Spinal cord (tissue), 10 donors: ENCODE data around the gene LRRC4C. TPM values are rescaled to one million over a fixed set of nuclear protein-coding genes. Genes with fewer than 3 reads are reported as not detected.
A peak's percentile ranks its signal among the peaks of the same experiment; 100 is the strongest.

Experiments
- DNase-seq, 6 donors: peaks; one replicate each; pipeline versions ENCODE4 v3.0.0 to v3.0.0-alpha.2; 2013 to 2015; ENCODE audit warnings: low spot score in 6 of 6, low read depth in 4 of 6
- H3K27ac ChIP-seq: one replicate; pipeline ENCODE4 v1.5.1; 2013; ENCODE audit warnings: low read depth, low read length, control low read depth
- H3K27me3 ChIP-seq: one replicate; pipeline ENCODE4 v1.6.1; 2013; ENCODE audit warnings: low read length; ENCODE audit not compliant: control insufficient read depth, insufficient read depth
- H3K36me3 ChIP-seq: one replicate; pipeline ENCODE4 v1.6.1; 2013; ENCODE audit warnings: low read length; ENCODE audit not compliant: control insufficient read depth, insufficient read depth
- H3K4me1 ChIP-seq: one replicate; pipeline ENCODE4 v1.6.1; 2013; ENCODE audit warnings: low read length; ENCODE audit not compliant: control insufficient read depth, insufficient read depth
- H3K4me3 ChIP-seq: one replicate; pipeline ENCODE4 v1.5.1; 2013; ENCODE audit warnings: low read depth, low read length, control low read depth
- H3K9me3 ChIP-seq: one replicate; pipeline ENCODE4 v1.6.1; 2013; ENCODE audit warnings: low read length; ENCODE audit not compliant: control insufficient read depth, insufficient read depth
- WGBS: methylation state at CpG from one replicate; pipeline ENCODE4 v1.1.5; 2013; ENCODE audit warnings: missing lambda C conversion rate; ENCODE audit not compliant: insufficient coverage; 5-methylcytosine and 5-hydroxymethylcytosine counted together
- polyA plus RNA-seq, 2 donors: library from polyadenylated mRNA; unstranded; fragments of 120-200 nt; gene quantifications; one replicate each; pipeline ENCODE4 v1.2.1, GENCODE V29; 2013; ENCODE audit not compliant: insufficient read length in 2 of 2
- total RNA-seq, 2 donors: library from RNA; depleted of rRNA in 1 of 2; stranded (reverse); fragments of 120-200 nt in 1 of 2; fragments of >200 nt in 1 of 2; gene quantifications; one replicate each; pipeline versions ENCODE4 v1.2.3 to v1.2.4, GENCODE V29; 2013 to 2014
- donor health status: healthy.

LRRC4C gene
- total and polyA plus RNA-seq, 4 donors: 25.6 to 54.9 (median 39.0) TPM

DNA sequence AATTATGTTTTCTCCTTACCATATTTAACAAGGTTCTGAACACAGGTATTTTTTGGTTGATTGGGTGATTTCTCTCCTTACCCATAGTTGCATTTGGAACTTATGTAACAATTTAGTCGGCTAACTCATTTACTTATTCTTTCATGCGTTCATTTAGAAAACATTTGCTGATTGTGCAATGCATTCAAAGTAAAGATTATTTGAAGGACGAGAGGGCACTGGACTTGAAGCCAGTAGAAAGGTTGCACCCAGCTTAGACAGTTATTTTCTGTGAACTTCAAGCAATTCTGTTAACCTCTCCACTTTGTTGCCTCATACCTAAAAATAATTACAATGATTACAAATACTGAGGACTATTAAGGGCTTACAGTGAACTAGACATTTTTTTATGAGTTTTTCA, 769.6 kb downstream of the LRRC4C start:
- WGBS: no CpG with 5 or more reads among the region's 3 CpGs
- Histone ChIP-seq H3K27me3 (no peaks in the 10 kb centered on the region), H3K4me3 (no peak overlapping the region), H3K36me3 (no peaks in the 10 kb centered on the region), H3K27ac (no peak overlapping the region), H3K9me3 (no peaks in the 10 kb centered on the region), H3K4me1 (no peaks in the 10 kb centered on the region)
- no peak for DNase-seq

DNA sequence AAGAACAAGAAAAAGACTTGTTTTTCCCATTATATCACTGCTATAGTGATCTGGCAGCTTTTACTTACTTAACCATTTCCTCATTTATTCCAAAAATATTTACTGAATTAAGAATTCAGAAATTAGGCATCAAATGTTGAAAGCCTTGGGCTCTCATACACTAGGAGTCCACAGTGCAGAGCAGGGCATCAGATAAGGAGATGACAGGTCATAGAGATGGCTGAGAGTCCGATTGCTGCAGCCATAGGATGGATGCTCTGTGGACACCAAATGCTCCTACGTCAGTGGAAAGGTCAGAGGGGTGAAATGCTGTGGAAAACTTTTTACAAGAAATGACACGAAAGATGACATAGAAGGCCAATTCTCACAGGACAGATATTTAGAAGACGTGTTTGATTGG, 771.1 kb downstream of the LRRC4C start:
- WGBS: 62% methylated on average over 3 of the region's 4 CpGs

DNA sequence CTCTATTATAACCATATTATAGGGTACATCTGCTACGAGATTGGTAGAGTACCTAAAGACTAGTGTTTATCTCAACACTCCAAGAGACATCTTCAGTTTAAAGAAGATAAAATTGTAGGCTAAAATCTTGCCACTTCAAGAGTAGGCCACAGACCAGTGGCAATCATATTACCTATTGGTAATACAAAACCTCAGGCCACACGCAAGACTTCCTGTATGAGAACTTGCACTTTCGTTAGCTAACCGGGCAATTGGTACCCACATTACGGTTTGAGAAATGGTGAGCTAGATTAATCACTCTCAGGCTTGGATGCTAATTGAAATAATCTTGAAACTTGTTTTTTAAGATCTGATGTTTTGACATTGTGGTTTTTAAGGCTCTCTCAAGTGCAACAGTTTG, 772.7 kb downstream of the LRRC4C start:
- H3K4me1 ChIP-seq: no peaks in the 10 kb centered on the region
- no peak overlapping the region for H3K27ac ChIP-seq
- H3K9me3 ChIP-seq: peaks cover 3% of the 10 kb centered on the region
- H3K4me3 ChIP-seq: no peak overlapping the region
- H3K36me3 ChIP-seq: no peaks in the 10 kb centered on the region
- H3K27me3 ChIP-seq: no peaks in the 10 kb centered on the region
- no peak for DNase-seq
- WGBS: 100% methylated on average over 2 of the region's 5 CpGs

More for the DNA sequence above, 771.1 kb downstream of the LRRC4C start:
- Histone ChIP-seq H3K9me3 (peaks cover 3% of the 10 kb centered on the region), H3K36me3 (no peaks in the 10 kb centered on the region), H3K27ac (no peak overlapping the region), H3K27me3 (no peaks in the 10 kb centered on the region), H3K4me3 (no peak overlapping the region), H3K4me1 (no peaks in the 10 kb centered on the region)
- DNase-seq: no peak

DNA sequence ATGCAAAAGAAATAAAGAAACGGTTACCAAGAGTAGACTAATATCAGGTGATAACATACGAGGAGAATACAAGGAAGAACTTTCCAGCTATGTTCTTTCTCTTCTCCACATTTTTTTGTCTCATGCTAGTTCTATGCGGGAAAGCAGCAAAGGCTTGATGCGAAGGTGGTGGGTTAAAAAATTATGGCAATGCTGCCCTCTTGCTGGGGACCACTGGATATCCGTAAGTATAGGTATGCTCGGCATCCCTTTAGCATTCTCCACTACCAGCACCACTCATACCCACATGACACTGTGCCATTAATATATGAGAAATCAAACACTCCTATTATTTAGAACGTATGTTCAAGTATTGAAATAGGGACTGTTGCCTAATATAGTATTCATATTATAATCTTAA, 776.4 kb downstream of the LRRC4C start:
- H3K4me3 ChIP-seq: no peak overlapping the region
- H3K27me3 ChIP-seq: no peaks in the 10 kb centered on the region
- no peak for DNase-seq
- peaks cover 3% of the 10 kb centered on the region for H3K9me3 ChIP-seq
- no peaks in the 10 kb centered on the region for H3K36me3 ChIP-seq
- WGBS: 100% methylated on average over 1 of the region's 7 CpGs
- no peaks in the 10 kb centered on the region for H3K4me1 ChIP-seq
- H3K27ac ChIP-seq: no peak overlapping the region

DNA sequence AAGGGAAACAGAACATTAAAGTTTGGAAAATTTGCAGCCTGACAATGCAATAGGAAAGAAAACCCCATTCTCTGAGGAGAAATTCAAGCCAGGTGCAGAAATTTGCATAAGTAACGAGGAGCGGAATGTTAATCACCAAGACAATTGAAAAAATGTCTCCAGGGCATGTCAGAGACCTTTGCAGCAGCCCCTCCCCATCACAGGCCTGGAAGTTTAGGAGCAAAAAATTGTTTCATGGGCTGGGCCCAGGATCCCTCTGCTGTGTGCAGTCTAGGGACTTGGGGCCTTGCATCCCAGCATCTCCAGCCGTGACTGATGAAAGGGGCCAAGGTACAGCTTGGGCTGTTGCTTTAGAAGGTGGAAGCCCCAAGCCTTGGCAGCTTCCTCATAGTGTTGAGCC, 780.2 kb downstream of the LRRC4C start:
- Histone ChIP-seq H3K36me3 (no peaks in the 10 kb centered on the region), H3K27me3 (no peaks in the 10 kb centered on the region), H3K9me3 (peaks cover 2% of the 10 kb centered on the region), H3K4me1 (no peaks in the 10 kb centered on the region), H3K27ac (no peak overlapping the region), H3K4me3 (no peak overlapping the region)
- WGBS: 88% methylated on average over 1 of the region's 3 CpGs
- DNase-seq: no peak

DNA sequence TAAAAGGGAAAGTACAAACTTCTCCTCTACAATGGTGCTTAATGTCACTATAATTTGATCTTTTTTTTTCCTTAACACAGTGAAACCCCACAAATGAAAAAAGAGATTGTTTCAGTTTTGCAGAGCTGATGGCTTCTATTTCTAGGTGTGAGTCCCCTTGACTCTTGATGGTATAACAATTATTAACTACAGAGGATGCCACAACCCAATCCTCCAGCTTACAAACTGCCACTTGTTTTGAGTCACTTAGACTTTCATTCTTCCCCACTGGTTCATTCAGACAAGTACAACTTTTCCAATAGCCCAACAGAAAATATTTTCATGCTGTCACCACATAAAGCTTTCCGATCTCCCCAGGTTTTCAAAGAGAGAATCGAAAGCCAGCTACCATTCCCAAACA, 812.2 kb downstream of the LRRC4C start:
- Histone ChIP-seq H3K27me3 (no peaks in the 10 kb centered on the region), H3K9me3 (peaks cover 1% of the 10 kb centered on the region), H3K4me1 (no peaks in the 10 kb centered on the region), H3K27ac (no peak overlapping the region), H3K4me3 (no peak overlapping the region), H3K36me3 (no peaks in the 10 kb centered on the region)
- 47% methylated on average over 2 of the region's 2 CpGs for WGBS
- DNase-seq: no peak

DNA sequence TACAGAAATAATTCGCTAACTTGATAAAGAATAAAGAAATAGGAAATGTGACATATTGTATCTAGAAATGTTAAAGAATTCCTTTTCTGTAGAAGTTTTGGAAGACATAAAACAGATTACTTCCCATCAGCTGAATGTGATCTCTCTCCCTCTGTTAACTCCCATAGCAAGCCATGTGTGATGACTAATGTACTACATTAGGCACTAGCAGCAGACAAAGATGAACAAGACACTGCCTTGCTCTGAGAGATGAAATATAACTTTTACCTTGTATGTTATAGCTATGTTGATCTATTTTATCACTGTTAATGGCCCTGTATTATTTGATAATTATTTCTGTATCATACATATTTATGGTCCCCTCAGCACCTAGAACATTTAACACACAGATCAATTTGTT, 817.2 kb downstream of the LRRC4C start:
- no CpG with 5 or more reads among the region's 1 CpG for WGBS
- Histone ChIP-seq H3K36me3 (no peaks in the 10 kb centered on the region), H3K27me3 (no peaks in the 10 kb centered on the region), H3K4me3 (no peak overlapping the region), H3K27ac (no peak overlapping the region), H3K4me1 (no peaks in the 10 kb centered on the region), H3K9me3 (no peaks in the 10 kb centered on the region)
- peak in 1 of 6 donors; percentile 32 for DNase-seq

DNA sequence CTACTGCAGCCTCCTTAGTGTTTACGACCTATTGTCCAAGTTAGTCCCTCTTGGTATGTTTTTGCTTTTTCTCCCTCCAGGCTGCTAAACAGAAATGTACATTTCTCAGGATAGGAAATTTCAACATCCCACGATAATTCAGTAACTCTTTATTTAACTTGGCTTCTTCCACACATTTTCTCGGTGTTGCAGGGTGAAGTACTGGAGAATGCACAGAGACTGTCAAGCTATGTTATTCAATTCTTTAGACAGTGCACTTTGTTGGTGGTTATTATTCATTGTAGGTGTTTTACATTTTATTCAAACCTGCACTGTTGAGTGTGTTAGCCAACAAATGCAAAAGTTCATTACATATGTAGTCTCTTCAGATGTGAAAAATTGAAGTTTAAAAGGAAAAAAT, 839.8 kb downstream of the LRRC4C start:
- no peaks in the 10 kb centered on the region for H3K36me3 ChIP-seq
- H3K4me3 ChIP-seq: no peak overlapping the region
- no CpG with 5 or more reads among the region's 3 CpGs for WGBS
- H3K9me3 ChIP-seq: peaks cover 1% of the 10 kb centered on the region
- no peak for DNase-seq
- H3K4me1 ChIP-seq: no peaks in the 10 kb centered on the region
- no peak overlapping the region for H3K27ac ChIP-seq
- no peaks in the 10 kb centered on the region for H3K27me3 ChIP-seq

DNA sequence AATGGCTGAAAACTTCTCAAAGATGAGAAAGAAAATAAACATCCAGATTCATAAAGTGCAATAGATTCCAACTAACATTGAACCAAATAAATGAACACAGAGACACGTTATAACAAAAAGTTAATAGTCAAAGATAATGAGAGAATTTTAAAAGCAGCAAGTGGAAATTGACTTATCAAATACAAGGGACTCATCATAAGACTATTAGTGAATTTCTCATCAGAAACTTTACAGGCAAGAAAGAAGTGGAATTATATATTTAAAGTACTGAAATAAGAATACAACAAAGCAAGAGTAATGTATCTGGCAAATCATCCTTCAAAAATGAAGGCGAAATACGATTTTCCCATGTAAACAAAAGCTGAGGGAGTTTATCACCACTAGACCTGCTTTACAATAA, 852.7 kb downstream of the LRRC4C start:
- H3K9me3 ChIP-seq: peaks cover 10% of the 10 kb centered on the region
- no peak overlapping the region for H3K27ac ChIP-seq
- H3K27me3 ChIP-seq: no peaks in the 10 kb centered on the region
- no peak overlapping the region for H3K4me3 ChIP-seq
- no peaks in the 10 kb centered on the region for H3K36me3 ChIP-seq
- no CpG with 5 or more reads among the region's 3 CpGs for WGBS
- DNase-seq: no peak
- no peaks in the 10 kb centered on the region for H3K4me1 ChIP-seq

DNA sequence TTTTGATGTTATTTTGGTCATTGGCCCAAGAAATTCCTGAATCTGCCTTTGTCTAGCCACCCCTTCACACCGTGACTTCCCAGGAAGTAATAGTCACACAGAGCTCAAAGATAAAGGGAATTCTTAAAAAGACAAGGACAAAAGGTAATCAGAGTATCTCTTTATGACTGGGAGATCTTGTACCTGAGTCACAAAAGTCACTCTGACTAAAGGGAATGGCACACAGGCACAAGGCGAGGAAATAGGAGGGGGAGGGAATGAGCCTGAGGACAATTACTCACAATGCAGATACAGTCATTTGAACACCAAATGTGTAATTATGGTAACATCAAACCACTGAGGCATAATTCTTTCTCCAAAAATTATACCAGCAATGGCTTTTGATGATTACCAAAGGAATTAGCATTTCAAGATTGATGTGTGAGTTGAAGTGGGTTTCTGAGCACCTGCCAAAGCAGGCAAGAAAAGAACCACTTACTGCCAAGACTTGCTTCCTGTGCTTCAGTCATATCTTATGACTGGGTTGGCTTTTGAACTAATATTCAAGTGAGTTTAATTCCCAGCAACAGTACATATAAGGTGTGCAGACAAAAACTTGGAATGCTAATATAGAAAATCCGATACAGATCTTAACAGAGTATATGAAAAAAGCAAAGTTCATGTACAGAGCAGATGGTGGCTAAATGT, 856.4 kb downstream of the LRRC4C start:
- Histone ChIP-seq H3K27ac (no peak overlapping the region), H3K4me1 (no peaks in the 10 kb centered on the region), H3K9me3 (peaks cover 3% of the 10 kb centered on the region), H3K4me3 (no peak overlapping the region), H3K27me3 (no peaks in the 10 kb centered on the region), H3K36me3 (no peaks in the 10 kb centered on the region)
- DNase-seq: peak in 2 of 6 donors; percentile 23 to 48
- WGBS: no CpG with 5 or more reads among the region's 3 CpGs
